A549 (cell line): ENCODE data around the gene PDE7B. TPM values are rescaled to one million over a fixed set of nuclear protein-coding genes. Genes with fewer than 3 reads are reported as not detected.

Experiments
- ATAC-seq, 2 experiments: fragments of 200-7000 bp in 1 of 2; fragments of >200 bp in 1 of 2; cut with Nextera tagmentation in 1 of 2; cut with Tn5 transposase in 1 of 2; 3 replicates each; pipeline versions ENCODE4 v1.8.0 to v1.9.1; 2018 to 2020; ENCODE audit warnings: mild to moderate bottlenecking in 1 of 2, moderate library complexity in 1 of 2
- CTCF ChIA-PET: fragments of 300-600 bp; sonication (Branson Sonifier 250); formaldehyde crosslinking; extraction: SDS; loops from one replicate; lab custom pipeline; 2021; ENCODE audit warnings: antibody characterized with exemption, inconsistent platforms; lab: Yijun Ruan, JAX
- POLR2A ChIA-PET: fragments of 350-600 bp; formaldehyde crosslinking; extraction: SDS; loops from one replicate; lab custom pipeline; 2021; ENCODE audit warnings: antibody characterized with exemption, inconsistent platforms; lab: Yijun Ruan, JAX
- DNase-seq, 2 experiments: peaks; one replicate each; pipeline versions ENCODE4 v3.0.0 to v3.0.0-alpha.2; 2011 to 2016; ENCODE audit warnings: low read depth in 1 of 2, low spot score in 1 of 2
- FAIRE-seq: peaks from 2 replicates; lab custom pipeline; 2011; peaks lifted over from hg19 to GRCh38; lab: Jason Lieb, UNC
- H3K27ac ChIP-seq, 2 experiments: fragments of >200 bp; sonication (Bioruptor Twin); formaldehyde crosslinking; 3 replicates each; pipeline ENCODE4 v1.5.1; 2016 to 2017
- H3K4me1 ChIP-seq: fragments of >200 bp; sonication (Bioruptor Twin); formaldehyde crosslinking; 3 replicates; pipeline ENCODE4 v1.6.1; 2016
- H3K4me2 ChIP-seq: fragments of >200 bp; sonication (Bioruptor Twin); formaldehyde crosslinking; 3 replicates; pipeline ENCODE4 v1.6.1; 2016
- H3K4me3 ChIP-seq: fragments of >200 bp; sonication (Bioruptor Twin); formaldehyde crosslinking; 3 replicates; pipeline ENCODE4 v1.5.1; 2016
- H3K9me3 ChIP-seq: fragments of >200 bp; sonication (Bioruptor Twin); formaldehyde crosslinking; 3 replicates; pipeline ENCODE4 v1.6.1; 2016
- BHLHE40 ChIP-seq: IDR thresholded peaks from 2 replicates; pipeline ENCODE4 v1.6.1; 2012; ENCODE audit warnings: low read depth, low read length, inconsistent platforms
- CBX2 ChIP-seq: fragments of 200-600 bp; sonication (generic); IDR thresholded peaks from 2 replicates; pipeline ENCODE4 v1.6.1; 2016; ENCODE audit warnings: low read depth, mild to moderate bottlenecking, borderline replicate concordance
- CBX8 ChIP-seq: fragments of 200-600 bp; sonication (generic); IDR thresholded peaks from 2 replicates; pipeline ENCODE4 v1.6.1; 2016
- CHD4 ChIP-seq: fragments of 200-600 bp; sonication (generic); IDR thresholded peaks from 2 replicates; pipeline ENCODE4 v1.6.1; 2016; ENCODE audit warnings: antibody characterized with exemption, mild to moderate bottlenecking, borderline replicate concordance
- CTCF ChIP-seq: fragments of >200 bp; sonication (Bioruptor Twin); formaldehyde crosslinking; IDR thresholded peaks from 3 replicates; pipeline ENCODE4 v1.5.1; 2016
- EHF ChIP-seq: fragments of 250-450 bp; sonication (Bioruptor Pico); IDR thresholded peaks from 2 replicates; pipeline ENCODE4 v1.5.0; 2020; ENCODE audit warnings: mild to moderate bottlenecking
- ESRRA ChIP-seq: fragments of 150-350 bp; IDR thresholded peaks from 2 replicates; pipeline ENCODE4 v1.6.1; 2014; ENCODE audit warnings: mild to moderate bottlenecking, low read length, borderline replicate concordance
- GATA3 ChIP-seq: IDR thresholded peaks from 2 replicates; pipeline ENCODE4 v1.6.1; 2012; ENCODE audit warnings: borderline replicate concordance
- HDAC2 ChIP-seq: fragments of 200-600 bp; sonication (generic); IDR thresholded peaks from 2 replicates; pipeline ENCODE4 v1.6.1; 2016
- HEYL ChIP-seq: fragments of 250-450 bp; sonication (Bioruptor Pico); IDR thresholded peaks from 2 replicates; pipeline ENCODE4 v1.8.0; 2021; ENCODE audit warnings: mild to moderate bottlenecking, moderate library complexity
- HMGXB4 ChIP-seq: fragments of 250-450 bp; sonication (Bioruptor Pico); IDR thresholded peaks from 2 replicates; pipeline ENCODE4 v1.5.0; 2021; ENCODE audit warnings: mild to moderate bottlenecking, moderate library complexity, borderline replicate concordance
- HOXB5 ChIP-seq: fragments of 250-450 bp; sonication (Bioruptor Pico); IDR thresholded peaks from 2 replicates; pipeline ENCODE4 v1.5.0; 2020; ENCODE audit warnings: mild to moderate bottlenecking, moderate library complexity
- JUNB ChIP-seq: fragments of >200 bp; sonication (Bioruptor Twin); formaldehyde crosslinking; IDR thresholded peaks from 2 replicates; pipeline ENCODE4 v1.6.1; 2016
- KDM1A ChIP-seq: fragments of 200-600 bp; sonication (generic); IDR thresholded peaks from 2 replicates; pipeline ENCODE4 v1.6.1; 2016; ENCODE audit warnings: low read depth, mild to moderate bottlenecking
- MAFK ChIP-seq: fragments of 450-650 bp; IDR thresholded peaks from 2 replicates; pipeline ENCODE4 v1.6.1; 2014; ENCODE audit not compliant: partially characterized antibody
- MYC ChIP-seq: IDR thresholded peaks from 2 replicates; pipeline ENCODE4 v1.6.1; 2012; ENCODE audit warnings: mild to moderate bottlenecking, inconsistent platforms, low read length, improper control_type of control experiment, borderline replicate concordance
- NFE2L2 ChIP-seq: fragments of 150-350 bp; conservative IDR thresholded peaks from 2 replicates; pipeline ENCODE4 v1.6.1; 2014; ENCODE audit warnings: low read length
- PHF8 ChIP-seq: fragments of 200-600 bp; sonication (generic); IDR thresholded peaks from 2 replicates; pipeline ENCODE4 v1.6.1; 2016; ENCODE audit warnings: low read depth, mild to moderate bottlenecking, antibody characterized with exemption, moderate library complexity, borderline replicate concordance
- POLR2A ChIP-seq: IDR thresholded peaks from 2 replicates; pipeline ENCODE4 v1.6.1; 2012; ENCODE audit warnings: mild to moderate bottlenecking, low read length
- POLR2AphosphoS2 ChIP-seq: conservative IDR thresholded peaks from 2 replicates; pipeline ENCODE4 v1.6.1; 2012; ENCODE audit warnings: low read length, improper control_type of control experiment, inconsistent platforms
- RAD21 ChIP-seq, 2 experiments: fragments of >200 bp in 1 of 2; sonication (Bioruptor Twin) in 1 of 2; formaldehyde crosslinking in 1 of 2; IDR thresholded peaks in 1 of 2; conservative IDR thresholded peaks in 1 of 2; 2 replicates in 1 of 2; 3 replicates in 1 of 2; pipeline ENCODE4 v1.6.1; 2012 to 2018; ENCODE audit warnings: inconsistent platforms in 1 of 2
- RARB ChIP-seq: fragments of 250-450 bp; sonication (Bioruptor Pico); IDR thresholded peaks from 2 replicates; pipeline ENCODE4 v1.8.0; 2021; ENCODE audit warnings: mild to moderate bottlenecking, moderate library complexity
- RCOR1 ChIP-seq: fragments of 150-350 bp; IDR thresholded peaks from 2 replicates; pipeline ENCODE4 v1.6.1; 2014; ENCODE audit warnings: antibody characterized with exemption, low read length, low read depth
- RNF2 ChIP-seq: fragments of 200-600 bp; sonication (generic); IDR thresholded peaks from 2 replicates; pipeline ENCODE4 v1.6.1; 2016; ENCODE audit warnings: low read depth, mild to moderate bottlenecking, antibody characterized with exemption, moderate library complexity, borderline replicate concordance
- SREBF2 ChIP-seq: fragments of 450-650 bp; IDR thresholded peaks from 2 replicates; pipeline ENCODE4 v1.6.1; 2014; ENCODE audit warnings: mild to moderate bottlenecking, moderate library complexity
- ZFP36 ChIP-seq: fragments of 450-650 bp; IDR thresholded peaks from 2 replicates; pipeline ENCODE4 v1.6.1; 2014; ENCODE audit warnings: borderline replicate concordance; ENCODE audit not compliant: partially characterized antibody
- WGBS: methylation state at CpG from one replicate; pipeline ENCODE4 v1.1.6; 2017; ENCODE audit errors: missing lambda C conversion rate; 5-methylcytosine and 5-hydroxymethylcytosine counted together
- polyA plus RNA-seq, 4 experiments: library from polyadenylated mRNA; depleted of rRNA in 3 of 4; stranded (reverse); fragments of >200 nt; fragmentation: RNase III in 1 of 4; extraction: RNeasy Plus Mini Kit Qiagen cat#74134 plus additional on column Dnase treatment in 1 of 4; gene quantifications; 2 replicates in 3 of 4; 3 replicates in 1 of 4; pipeline ENCODE4 v1.2.3, GENCODE V29; 2011 to 2017
- TF ChIP-seq, protein P1 (sequence below): fragments of 250-450 bp; sonication (Bioruptor Pico); IDR thresholded peaks from 2 replicates; pipeline ENCODE4 v1.5.0; 2020; ENCODE audit warnings: low read depth, mild to moderate bottlenecking, moderate library complexity

The PDE7B gene
- polyA plus RNA-seq, 2 of the 4 experiments (the other 2 are of a cell fraction), result 6.6 to 13.8 TPM

DNA sequence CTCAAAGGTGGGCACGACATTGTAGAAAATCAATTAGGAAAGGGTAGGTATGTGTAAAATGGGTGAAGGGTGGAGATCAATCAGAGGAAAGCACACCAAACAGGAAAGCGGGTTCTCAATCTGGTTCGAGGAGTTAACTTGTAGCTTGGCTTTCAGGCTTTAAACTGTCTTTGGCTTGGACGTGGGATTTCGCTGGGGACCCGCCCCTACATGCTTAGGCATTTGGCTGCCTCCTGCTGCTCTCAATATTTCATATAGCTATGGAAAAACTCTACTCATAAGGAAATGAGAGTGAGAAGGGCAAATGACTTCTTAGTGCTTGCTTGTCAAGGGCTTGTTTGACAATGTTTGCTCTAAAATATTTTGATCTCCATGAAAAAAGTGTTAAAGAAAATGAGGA lies 38.1 kb upstream of the PDE7B start:
- DNase-seq, result no peak
- Histone ChIP-seq H3K4me1 (peaks cover 11% of the 10 kb centered on the region), H3K27ac (peak overlapping the region in 1 of 2 experiments; percentile 62; a peak in 3 of 6 replicates), H3K4me3 (no peak overlapping the region), H3K4me2 (no peak overlapping the region), H3K9me3 (no peaks in the 10 kb centered on the region)
- TF ChIP-seq CHD4, result no peak
- no peak for TF ChIP-seq RARB (CRISPR knock-in tag)
- no peak for TF ChIP-seq PHF8
- TF ChIP-seq POLR2AphosphoS2, result no peak
- no peak for TF ChIP-seq RAD21 (conservative IDR thresholded peaks at IDR 0.05 in 1 of 2, IDR thresholded peaks at IDR 0.05 in 1 of 2)
- no peak for TF ChIP-seq CBX2
- TF ChIP-seq NFE2L2, result no peak
- no peak for TF ChIP-seq BHLHE40
- TF ChIP-seq POLR2A, result no peak
- no peak for TF ChIP-seq CBX8
- no peak for TF ChIP-seq GATA3
- TF ChIP-seq ESRRA, result no peak
- TF ChIP-seq HEYL (CRISPR knock-in tag), result no peak
- TF ChIP-seq CTCF, result no peak
- TF ChIP-seq, protein P1, sequence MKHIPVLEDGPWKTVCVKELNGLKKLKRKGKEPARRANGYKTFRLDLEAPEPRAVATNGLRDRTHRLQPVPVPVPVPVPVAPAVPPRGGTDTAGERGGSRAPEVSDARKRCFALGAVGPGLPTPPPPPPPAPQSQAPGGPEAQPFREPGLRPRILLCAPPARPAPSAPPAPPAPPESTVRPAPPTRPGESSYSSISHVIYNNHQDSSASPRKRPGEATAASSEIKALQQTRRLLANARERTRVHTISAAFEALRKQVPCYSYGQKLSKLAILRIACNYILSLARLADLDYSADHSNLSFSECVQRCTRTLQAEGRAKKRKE (CRISPR knock-in tag), result no peak
- no peak for TF ChIP-seq JUNB
- no peak for TF ChIP-seq RNF2
- TF ChIP-seq KDM1A, result no peak
- no peak for TF ChIP-seq HOXB5 (CRISPR knock-in tag)
- ATAC-seq, result no peak
- CTCF ChIA-PET, result no interaction called here
- 93% methylated on average over 6 of the region's 6 CpGs for whole genome bisulfite sequencing
- POLR2A ChIA-PET, result no interaction called here
- no peak for FAIRE-seq

- no peak for FAIRE-seq
- Histone ChIP-seq H3K4me3 (no peak overlapping the region), H3K4me1 (peaks cover 11% of the 10 kb centered on the region), H3K9me3 (no peaks in the 10 kb centered on the region)
- CTCF ChIA-PET, result no interaction called here
- 88% methylated on average over 4 of the region's 4 CpGs for WGBS
- TF ChIP-seq ZFP36, result no peak
- TF ChIP-seq EHF (CRISPR knock-in tag), result no peak
- no peak for TF ChIP-seq KDM1A
- no peak for TF ChIP-seq HEYL (CRISPR knock-in tag)
- no peak for TF ChIP-seq CBX2
- no peak for TF ChIP-seq RNF2
- no peak for TF ChIP-seq MYC
- no peak for TF ChIP-seq CBX8
- TF ChIP-seq GATA3, result no peak
- no peak for TF ChIP-seq MAFK
- TF ChIP-seq HDAC2, result no peak
- TF ChIP-seq RCOR1, result no peak
- no peak for TF ChIP-seq HMGXB4 (CRISPR knock-in tag)
- TF ChIP-seq NFE2L2, result no peak
- no peak for TF ChIP-seq SREBF2
- no peak for TF ChIP-seq POLR2A
- TF ChIP-seq, all 56 proteins: peak for 0
- ATAC-seq (no peak), DNase-seq (no peak)
- Histone ChIP-seq H3K4me2 (no peak overlapping the region), H3K27ac (no peak overlapping the region)
- POLR2A ChIA-PET, result no interaction called here
These were observed 37.5 kb upstream of the PDE7B start for GRCh38 chr6:135814043-135814442.
